Tongue (tissue), 2 donors: ENCODE measurements around the gene CSRP3. TPM values are rescaled to one million over a fixed set of nuclear protein-coding genes. Genes with fewer than 3 reads are reported as not detected.
"Not testable (repeated sequence)": the region's sequence is repeated elsewhere in the genome, so short reads cannot be mapped to it uniquely, and the experiment has no call there.

Experiments
- DNase-seq: peaks from one replicate; pipeline ENCODE4 v3.0.0-alpha.2; 2015
- total RNA-seq: library from RNA; depleted of rRNA; stranded (reverse); fragments of >200 nt; gene quantifications from one replicate; pipeline ENCODE4 v1.2.3, GENCODE V29; 2014

Gene CSRP3
- total RNA-seq, 1 donor from 2014 or later: 704 TPM

DNA sequence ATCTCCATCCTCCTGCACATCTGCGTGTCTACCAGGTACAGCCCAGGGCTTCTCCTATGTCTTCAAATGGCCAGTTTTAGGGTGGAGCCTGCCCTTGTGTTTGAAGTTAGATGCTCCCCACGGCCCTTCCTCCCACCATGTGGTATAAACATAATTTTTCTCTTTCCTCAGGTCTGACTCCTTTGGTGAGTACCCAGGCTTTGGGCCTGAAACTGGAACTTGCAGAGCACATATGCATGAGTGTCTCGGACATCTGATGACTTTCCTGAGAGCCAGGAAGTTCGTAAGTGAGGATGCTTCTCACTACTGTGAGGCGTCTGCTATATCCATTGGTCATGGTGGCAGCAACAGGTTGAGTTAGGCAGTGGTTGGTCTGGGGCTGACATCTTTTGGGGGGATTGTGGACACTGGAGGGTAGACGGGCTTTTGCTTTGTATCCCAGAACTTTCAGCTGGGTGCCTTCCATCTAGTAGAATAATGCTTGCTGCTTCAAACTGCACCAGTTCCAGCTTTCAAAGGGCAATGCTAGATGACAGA is 16.2 kb downstream of the CSRP3 start:
- no peak for DNase-seq

DNA sequence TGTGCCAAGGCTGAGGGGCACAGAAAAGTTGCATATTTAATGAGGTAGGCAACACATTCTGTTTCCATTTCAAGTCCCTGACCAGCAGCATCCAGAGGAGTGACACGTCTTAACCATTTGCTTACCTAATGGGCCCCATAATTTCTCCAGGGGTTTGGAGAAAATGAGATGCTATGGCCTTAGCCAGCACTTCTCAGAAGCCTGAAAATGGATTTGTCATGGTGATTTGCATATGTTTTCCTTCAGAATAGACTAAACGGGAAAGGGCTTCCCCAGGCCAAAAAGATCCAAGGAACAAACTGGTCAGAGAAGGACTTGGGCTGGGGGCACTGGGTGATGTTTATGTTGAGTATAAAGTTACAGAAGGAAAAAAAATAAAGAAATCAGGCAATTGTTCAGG is 16.7 kb downstream of the CSRP3 start:
- no peak for DNase-seq

DNA sequence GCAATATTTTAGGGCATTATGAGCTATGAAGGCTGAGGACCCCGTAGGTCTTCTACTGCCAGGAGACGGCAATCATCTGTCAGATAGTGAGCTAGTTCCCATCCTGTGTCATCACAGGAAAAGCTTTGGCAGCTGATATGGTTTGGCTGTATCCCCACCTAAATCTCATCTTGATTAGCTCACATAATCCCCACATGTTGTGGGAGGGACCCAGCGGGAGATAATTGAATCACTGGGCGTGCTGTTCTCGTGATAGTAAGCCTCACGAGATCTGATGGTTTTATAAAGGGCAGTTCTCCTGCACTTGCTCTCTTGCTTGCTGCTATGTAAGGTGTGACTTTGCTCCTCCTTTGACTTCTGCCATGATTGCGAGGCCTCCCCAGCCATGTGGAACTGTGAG is 18.1 kb downstream of the CSRP3 start:
- no peak for DNase-seq

DNA sequence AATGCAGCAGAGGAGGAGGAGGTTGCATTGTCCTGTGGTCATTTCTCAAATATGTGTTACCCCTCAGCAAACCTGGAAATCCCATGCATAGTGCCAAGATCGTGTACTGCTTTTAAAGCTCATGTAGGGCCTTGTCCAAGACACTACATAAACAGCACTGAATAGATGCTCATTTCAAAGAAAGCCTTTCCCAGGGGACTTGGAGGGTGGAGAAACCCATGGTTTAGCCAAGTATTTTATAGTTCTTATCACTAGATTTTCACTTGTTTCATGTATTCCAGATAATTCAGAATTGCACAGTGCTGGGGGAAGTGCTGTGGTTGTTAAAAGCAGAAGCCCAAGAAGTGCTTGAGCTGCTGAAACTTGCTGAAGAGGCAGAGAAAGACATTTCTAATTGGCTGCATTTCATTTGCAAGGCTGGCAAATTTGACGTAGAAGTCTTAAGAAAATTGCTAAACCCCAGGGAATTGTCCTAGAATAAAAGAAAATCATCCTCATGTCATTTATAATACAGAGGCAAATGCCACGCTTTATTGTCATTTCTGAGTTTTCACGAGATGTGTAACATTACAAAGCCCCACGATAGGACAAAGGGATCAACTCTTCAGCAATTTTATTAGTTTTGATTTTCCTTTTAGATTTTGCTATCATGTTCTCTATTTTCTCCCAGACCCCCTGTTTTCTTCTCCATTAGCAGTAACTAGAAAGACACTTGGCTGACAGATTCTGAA is 20.1 kb downstream of the CSRP3 start:
- DNase-seq: no peak

DNA sequence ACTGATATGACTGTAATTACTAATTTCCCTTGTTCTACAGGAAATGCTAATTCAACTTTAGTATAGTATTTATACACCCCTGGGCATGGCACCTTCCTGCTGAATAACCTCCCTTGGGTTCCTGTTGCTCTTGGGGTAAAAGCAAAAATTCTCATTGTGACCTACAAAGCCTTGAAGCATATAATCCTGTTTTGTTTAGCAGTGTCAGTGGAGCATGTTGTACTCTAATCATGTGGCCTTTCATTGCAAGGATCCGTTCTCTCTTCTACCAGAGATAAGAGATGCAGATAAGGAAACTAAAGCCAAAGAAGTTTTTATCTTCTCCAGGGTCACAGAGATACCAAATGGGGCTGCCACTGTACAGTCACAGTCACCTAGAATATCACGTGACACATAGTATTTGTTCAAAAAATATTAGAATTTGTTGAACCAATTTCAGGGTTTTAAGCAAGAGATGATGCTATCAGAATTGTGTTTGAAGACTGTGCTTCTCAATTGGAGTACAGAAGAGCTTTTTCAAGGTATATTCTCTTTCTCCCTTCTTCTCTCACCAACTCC is 25.1 kb downstream of the CSRP3 start:
- no peak for DNase-seq

DNA sequence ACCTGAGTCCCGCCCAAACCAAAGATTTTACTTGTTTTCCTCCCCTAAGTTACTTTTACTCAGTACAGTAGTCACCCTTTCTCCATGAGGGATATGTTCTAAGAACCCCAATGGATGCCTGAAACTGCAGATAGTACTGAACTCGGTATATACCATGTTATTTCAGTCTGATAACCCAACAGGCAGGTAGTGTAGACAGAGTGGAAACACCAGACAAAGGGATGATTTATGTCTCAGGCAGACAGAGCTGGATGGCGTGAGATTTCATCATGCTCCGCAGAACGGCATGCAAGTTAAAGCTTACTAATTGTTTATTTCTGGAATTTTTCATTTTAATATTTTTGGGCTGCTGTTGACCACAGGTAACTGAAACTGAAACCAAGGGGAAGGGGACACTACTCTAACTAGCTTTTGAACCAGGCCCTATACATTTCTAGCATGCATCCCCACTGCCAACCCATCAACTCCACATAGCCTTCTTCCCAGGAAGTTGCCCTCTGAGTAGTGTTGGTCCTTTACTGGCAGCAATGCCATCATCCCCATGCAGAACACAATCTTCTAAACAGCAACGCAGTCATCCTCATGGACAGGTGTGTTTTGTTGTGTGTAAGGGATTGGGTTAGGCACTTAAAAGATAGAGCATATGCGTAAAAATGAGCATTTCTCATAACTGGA is 27.7 kb downstream of the CSRP3 start:
- DNase-seq: no peak

DNA sequence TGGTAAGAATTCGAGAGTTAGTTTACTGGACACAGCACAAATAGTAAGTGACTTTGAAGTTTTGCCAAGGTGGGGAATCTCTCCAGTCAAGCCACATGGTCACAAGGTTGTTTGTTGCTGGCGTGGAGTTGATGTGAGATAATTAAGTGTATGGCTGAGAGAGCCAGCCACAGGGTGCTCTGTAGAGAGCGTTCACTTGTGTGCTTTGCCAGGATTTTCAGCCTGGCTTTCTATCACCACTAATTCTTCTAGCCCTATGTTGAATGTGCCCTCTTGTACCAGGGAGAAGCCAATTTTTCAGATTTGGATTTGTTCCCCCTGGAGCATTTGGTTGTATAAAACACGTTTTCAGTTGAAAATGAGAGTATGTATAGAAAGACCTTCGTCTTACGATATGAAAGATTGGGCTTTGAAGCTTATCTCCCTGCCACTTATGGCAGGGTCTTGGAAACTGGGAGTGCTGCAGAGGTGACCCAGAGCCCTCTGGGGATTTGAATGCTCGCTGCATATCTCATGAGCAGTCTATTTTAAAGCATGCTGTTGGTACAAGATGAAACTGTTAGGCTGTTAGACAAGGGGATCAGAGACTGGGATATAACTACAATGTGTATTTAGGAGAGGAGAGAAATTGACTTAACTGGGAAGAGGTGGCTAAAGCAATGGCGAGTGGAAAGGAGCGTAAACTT is 28.6 kb downstream of the CSRP3 start:
- no peak for DNase-seq

DNA sequence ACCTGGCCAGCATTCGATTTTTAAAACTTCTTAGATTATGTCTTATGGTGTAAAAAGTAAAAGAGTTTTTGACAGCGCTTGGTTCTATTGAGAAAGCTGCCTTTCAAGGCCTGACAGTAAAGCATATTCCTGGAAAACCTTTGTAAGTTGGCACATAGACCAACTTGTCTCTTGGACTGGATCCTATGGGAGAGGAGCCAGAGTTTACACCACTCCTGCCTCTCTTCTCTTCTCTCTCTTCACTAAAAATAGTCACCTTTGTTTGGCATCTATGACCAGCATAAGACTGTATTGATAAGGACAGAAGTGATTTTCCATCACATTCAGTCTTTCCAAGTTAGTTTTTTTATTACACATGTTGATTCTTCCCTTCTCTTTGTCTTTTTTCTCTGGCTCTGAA is 33.7 kb downstream of the CSRP3 start:
- no peak for DNase-seq

DNA sequence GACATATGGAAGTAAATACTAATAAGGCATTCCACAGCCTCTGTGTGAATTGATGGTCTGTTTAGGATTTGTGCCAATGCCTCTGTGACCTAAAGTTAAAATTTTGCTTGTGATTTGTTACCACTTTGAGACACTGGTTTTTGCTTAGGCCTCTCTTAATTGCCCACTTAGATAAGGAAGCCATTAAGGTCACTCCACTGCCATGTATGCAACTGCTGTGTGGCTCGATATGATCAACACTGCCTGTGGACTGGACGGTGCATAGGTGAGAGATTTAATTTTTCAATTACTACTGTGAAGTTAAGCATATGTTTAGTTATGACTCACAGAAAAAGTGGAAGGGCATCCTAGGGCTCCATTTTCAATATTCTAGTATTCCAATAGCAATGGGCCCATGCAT is 36.9 kb downstream of the CSRP3 start:
- DNase-seq: no peak

DNA sequence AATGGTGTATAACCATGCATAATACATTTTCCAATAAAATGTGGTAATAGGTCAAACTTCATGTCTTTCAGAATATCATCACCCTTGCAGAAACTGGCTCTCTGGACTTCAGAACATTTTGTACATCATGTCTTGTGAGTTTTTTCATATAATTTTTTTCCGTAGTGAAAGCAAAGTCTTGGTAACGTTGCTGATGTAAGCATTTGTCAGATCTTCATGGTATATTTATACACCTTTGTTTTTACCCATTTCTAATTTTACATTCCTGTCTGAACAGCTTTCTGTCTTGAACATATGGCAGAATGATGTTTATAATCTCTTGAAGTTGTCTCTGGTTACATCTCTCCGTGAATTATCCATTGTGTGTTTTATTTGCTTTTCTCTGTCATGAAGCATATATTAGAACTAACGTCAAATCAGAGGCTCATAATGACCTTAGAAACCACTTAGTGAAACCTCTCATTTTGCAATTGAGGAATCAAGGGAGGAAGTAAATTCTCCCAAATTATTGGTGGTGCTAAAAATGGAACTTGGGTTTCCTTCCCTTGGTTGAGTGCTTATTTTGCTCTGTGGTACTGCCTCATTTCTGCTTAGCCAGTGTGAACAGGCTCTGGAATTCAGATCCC is 37.4 kb downstream of the CSRP3 start:
- no peak for DNase-seq

DNA sequence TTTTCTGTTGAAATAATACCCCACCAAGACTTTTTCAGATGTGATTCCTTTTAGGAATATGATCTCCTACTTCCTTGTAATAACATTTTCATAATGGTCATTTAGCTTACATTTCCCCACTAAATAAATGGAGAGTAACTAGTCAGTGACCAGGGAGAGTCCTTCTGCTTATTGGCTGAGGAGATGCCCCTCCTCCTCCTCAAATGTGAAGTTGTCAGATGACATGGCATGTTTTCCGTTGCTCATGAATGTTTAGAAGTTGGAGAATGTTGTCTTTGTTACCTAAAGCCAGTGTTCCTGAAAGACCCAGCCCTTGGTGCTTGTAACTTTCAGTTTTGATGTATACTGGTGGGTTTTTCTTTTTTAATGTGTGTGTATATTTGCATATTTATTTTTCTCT is 38.2 kb downstream of the CSRP3 start:
- no peak for DNase-seq

DNA sequence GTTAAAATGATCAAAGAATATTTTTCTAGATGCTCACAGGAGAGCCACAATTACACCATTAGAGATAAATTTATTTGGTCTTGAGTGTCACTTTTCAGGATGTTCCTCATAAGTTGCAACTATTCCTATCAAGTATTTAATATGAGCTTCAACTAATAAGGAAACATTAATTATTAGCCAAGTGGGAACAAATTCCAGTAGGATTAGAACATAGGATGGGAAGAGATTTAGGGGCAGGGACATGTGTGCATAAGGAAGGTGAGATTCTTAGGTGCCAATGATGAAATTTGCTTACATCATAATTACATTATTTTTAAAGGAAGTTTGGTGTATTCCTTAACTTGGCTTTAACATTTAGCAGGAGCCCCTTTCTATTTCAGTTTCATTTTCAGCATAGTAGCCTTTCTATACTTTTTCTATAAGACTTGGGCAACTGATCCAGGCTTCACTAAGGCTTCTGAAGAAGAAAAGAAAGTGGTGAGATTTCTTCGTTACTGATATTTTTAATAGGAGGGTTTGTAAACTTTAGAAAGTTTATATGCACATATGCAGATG is 38.8 kb downstream of the CSRP3 start:
- no peak for DNase-seq

DNA sequence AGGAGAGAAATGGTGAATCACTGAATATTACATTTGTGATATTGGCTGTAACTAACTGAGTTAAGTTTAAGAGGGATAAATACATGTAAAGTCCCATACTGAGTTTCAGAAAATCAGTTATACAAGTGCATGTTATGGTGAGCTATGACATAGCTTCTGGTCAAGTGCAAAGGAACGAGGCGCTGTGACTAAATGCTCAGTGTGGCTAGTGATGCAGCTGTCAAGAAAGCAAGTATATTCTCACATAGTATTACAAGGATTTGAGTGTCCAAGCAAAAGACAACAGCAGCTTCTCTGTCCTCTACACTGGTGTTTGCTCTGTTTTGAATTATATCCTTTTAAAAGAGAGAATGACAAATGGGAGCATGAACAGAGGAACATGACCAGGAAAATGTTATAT is 40.1 kb downstream of the CSRP3 start:
- DNase-seq: no peak

DNA sequence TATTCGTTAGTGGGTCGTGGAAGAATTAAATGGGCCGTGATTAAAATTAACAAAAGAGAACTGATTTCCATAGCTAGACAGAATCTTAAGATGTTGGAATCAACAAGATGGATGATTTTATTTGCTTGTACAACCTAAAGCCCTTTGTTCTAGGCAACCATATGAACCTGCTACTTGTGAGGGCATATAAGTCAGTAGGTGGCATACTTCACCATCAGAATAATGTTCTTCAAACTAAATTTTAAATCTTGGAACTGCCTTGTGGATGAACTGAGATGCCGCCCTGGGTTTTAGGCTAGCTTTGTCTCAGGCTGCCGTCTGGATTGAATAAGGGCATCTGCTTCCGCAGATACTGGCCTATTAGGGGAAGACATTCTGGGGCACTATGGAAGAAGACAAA is 40.9 kb downstream of the CSRP3 start:
- DNase-seq: peak; percentile 34

DNA sequence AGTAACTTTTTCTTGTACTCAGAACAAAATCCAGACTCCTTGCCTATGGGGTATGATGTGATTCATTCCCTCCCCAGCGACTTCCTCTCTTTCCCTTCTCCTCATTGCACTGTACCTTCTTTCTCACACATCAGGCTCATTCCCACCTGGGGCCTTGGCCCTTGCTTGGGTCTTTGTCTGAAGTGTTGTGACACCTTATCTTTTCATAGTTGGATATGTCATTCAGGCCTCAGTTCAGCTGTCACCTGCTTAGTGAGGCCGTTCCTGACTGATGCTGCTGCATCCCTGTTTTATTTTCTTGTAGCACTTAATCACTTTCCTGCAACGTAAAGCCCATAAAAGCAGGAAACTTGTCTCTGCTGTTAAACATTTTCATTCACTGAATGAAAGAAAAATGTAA is 44.9 kb downstream of the CSRP3 start:
- no peak for DNase-seq

DNA sequence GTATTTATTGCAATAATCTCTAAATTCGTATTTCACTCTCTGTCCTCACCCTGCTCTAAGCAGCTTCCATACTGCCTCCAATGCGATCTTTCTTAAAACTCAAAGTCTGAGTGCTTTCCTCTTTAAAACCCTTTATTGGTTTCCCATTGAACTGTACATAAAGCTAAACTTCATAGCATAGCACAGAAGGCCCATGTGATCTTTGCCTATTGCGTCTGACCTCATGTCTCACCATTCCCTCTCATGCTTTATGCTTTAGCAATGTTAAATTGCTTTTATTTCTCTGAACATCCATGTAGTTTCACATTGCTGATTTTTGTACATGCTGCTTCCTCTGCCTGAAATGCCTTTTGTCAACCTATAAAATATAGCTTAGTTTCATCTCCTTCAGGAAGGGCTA is 56.5 kb downstream of the CSRP3 start:
- DNase-seq: no peak

DNA sequence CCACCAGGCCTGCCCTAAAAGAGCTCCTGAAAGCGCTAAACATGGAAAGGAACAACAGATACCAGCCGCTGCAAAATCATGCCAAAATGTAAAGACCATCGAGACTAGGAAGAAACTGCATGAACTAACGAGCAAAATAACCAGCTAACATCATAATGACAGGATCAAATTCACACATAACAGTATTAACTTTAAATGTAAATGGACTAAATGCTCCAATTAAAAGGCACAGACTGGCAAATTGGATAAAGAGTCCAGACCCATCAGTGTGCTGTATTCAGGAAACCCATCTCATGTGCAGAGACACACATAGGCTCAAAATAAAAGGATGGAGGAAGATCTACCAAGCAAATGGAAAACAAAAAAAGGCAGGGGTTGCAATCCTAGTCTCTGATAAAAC is 64.9 kb downstream of the CSRP3 start:
- DNase-seq: not testable (repeated sequence)

DNA sequence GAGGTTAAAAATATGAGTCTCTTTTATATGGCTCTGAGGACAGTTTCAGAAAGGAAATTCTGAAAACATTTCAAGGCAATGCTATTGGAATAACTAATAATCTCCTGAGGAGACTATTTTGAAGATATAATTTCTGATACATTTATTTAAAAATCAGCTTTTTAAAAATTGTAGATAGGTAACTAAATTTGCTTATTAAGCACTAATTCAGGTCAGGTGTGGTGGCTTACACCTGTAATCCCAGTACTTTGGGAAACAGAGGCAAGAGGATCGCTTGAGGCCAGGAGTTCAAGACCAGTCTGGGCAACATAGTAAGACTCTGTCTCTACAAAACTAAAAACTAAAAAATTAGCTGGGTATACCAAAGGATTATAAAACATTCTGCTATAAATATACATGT is 67.8 kb downstream of the CSRP3 start:
- DNase-seq: no peak
